ENCODE results near the gene SLC10A7.

SLC10A7 gene

GRCh38 chr4:146294776-146295175, 227.0 kb downstream of the SLC10A7 start:
- DNase-seq, result no peak

- DNase-seq, result no peak
Observed at GRCh38 chr4:146292508-146292907, 229.2 kb downstream of the SLC10A7 start.

GRCh38 chr4:146291313-146291712, 230.4 kb downstream of the SLC10A7 start:
- DNase-seq, result no peak

- no peak for DNase-seq
Observed at GRCh38 chr4:146288193-146288592, 233.5 kb downstream of the SLC10A7 start.

- no peak for DNase-seq
Observed at GRCh38 chr4:146285037-146285436, 236.7 kb downstream of the SLC10A7 start.

- DNase-seq, result no peak
Observed at GRCh38 chr4:146283758-146284651, 237.7 kb downstream of the SLC10A7 start.

GRCh38 chr4:146282657-146283056, 239.1 kb downstream of the SLC10A7 start:
- DNase-seq, result no peak

GRCh38 chr4:146278986-146279385, 242.8 kb downstream of the SLC10A7 start:
- DNase-seq, result no peak

GRCh38 chr4:146275370-146275769, 246.4 kb downstream of the SLC10A7 start:
- no peak for DNase-seq

GRCh38 chr4:146274774-146275173, 247.0 kb downstream of the SLC10A7 start:
- DNase-seq, result no peak

GRCh38 chr4:146273204-146273901, 248.4 kb downstream of the SLC10A7 start:
- DNase-seq, result no peak

GRCh38 chr4:146271466-146271865, 250.3 kb downstream of the SLC10A7 start:
- no peak for DNase-seq

GRCh38 chr4:146269228-146269653, 252.5 kb downstream of the SLC10A7 start:
- no peak for DNase-seq

GRCh38 chr4:146267826-146268225, 253.9 kb downstream of the SLC10A7 start:
- DNase-seq, result no peak

GRCh38 chr4:146265950-146266490, 255.7 kb downstream of the SLC10A7 start:
- DNase-seq, result no peak

GRCh38 chr4:146263793-146264192, 257.9 kb downstream of the SLC10A7 start:
- no peak for DNase-seq

GRCh38 chr4:146261041-146261440, 260.7 kb downstream of the SLC10A7 start:
- no peak for DNase-seq

GRCh38 chr4:146260521-146260920, 261.2 kb downstream of the SLC10A7 start:
- no peak for DNase-seq

- no peak for DNase-seq
Observed at GRCh38 chr4:146257511-146257910, 264.2 kb downstream of the SLC10A7 start.

- DNase-seq, result no peak
Observed at GRCh38 chr4:146256328-146256727, 265.4 kb downstream of the SLC10A7 start.

GRCh38 chr4:146255874-146256273, 265.9 kb downstream of the SLC10A7 start:
- no peak for DNase-seq

- DNase-seq, result no peak
Observed at GRCh38 chr4:146255463-146255862, 266.3 kb downstream of the SLC10A7 start.

- no peak for DNase-seq
Observed at GRCh38 chr4:146252969-146253611, 268.6 kb downstream of the SLC10A7 start.

All from CD4-positive, alpha-beta T cell treated with Interleukin-15 for 1 hour (primary cell).